CD8-positive, alpha-beta memory T cell (primary cell): Measurements from ENCODE around the gene APBA2. TPM values are rescaled to one million over a fixed set of nuclear protein-coding genes. Genes with fewer than 3 reads are reported as not detected.
A peak's percentile ranks its signal among the peaks of the same experiment; 100 is the strongest.
"Not testable (repeated sequence)": the region's sequence is repeated elsewhere in the genome, so short reads cannot be mapped to it uniquely, and the experiment has no call there.

Experiments
- CTCF ChIA-PET: fragments of 350-600 bp; sonication (Branson Sonifier 250); formaldehyde crosslinking; loops from one replicate; lab custom pipeline; 2021; ENCODE audit warnings: antibody characterized with exemption; lab: Charles Lee
- POLR2A ChIA-PET: fragments of 350-600 bp; sonication (Branson Sonifier 250); formaldehyde crosslinking; loops from one replicate; lab custom pipeline; 2021; ENCODE audit warnings: antibody characterized with exemption; lab: Charles Lee
- DNase-seq, 5 donors: peaks; one replicate each; pipeline versions ENCODE4 v3.0.0 to v3.0.0-alpha.2; 2020 to 2022; ENCODE audit warnings: mixed read lengths in 1 of 5
- H3K27ac ChIP-seq: one replicate; pipeline ENCODE4 v1.7.0; 2013; ENCODE audit warnings: low read depth, mild to moderate bottlenecking, low read length, moderate library complexity
- H3K27me3 ChIP-seq: 2 replicates; pipeline ENCODE4 v1.7.0; 2013; ENCODE audit warnings: low read length, mild to moderate bottlenecking; ENCODE audit not compliant: insufficient read depth, poor library complexity, severe bottlenecking
- H3K36me3 ChIP-seq: 2 replicates; pipeline ENCODE4 v1.7.0; 2013; ENCODE audit warnings: mild to moderate bottlenecking, low read length, moderate library complexity; ENCODE audit not compliant: insufficient read depth
- H3K4me1 ChIP-seq: 2 replicates; pipeline ENCODE4 v1.7.0; 2013; ENCODE audit warnings: mild to moderate bottlenecking, low read length, moderate library complexity; ENCODE audit not compliant: insufficient read depth
- H3K4me3 ChIP-seq: 2 replicates; pipeline ENCODE4 v1.7.0; 2013; ENCODE audit warnings: mild to moderate bottlenecking, low read length
- H3K9me3 ChIP-seq: 2 replicates; pipeline ENCODE4 v1.7.0; 2013; ENCODE audit warnings: mild to moderate bottlenecking, low read length
- H3K27ac Mint-ChIP-seq, 8 donors: one replicate each; pipeline ENCODE4 v1.8.0; 2020 to 2021; ENCODE audit warnings: mixed read lengths in 8 of 8, mild to moderate bottlenecking in 6 of 8, inconsistent platforms in 3 of 8, moderate library complexity in 3 of 8
- H3K27me3 Mint-ChIP-seq, 2 donors: one replicate each; pipeline ENCODE4 v1.8.0; 2020 to 2021; ENCODE audit warnings: mixed read lengths in 2 of 2, mild to moderate bottlenecking in 1 of 2, moderate library complexity in 1 of 2
- H3K36me3 Mint-ChIP-seq, 3 donors: one replicate each; pipeline ENCODE4 v1.8.0; 2020 to 2021; ENCODE audit warnings: mixed read lengths in 3 of 3, inconsistent platforms in 1 of 3, mild to moderate bottlenecking in 1 of 3
- H3K4me1 Mint-ChIP-seq, 3 donors: one replicate each; pipeline ENCODE4 v1.8.0; 2020 to 2021; ENCODE audit warnings: mixed read lengths in 3 of 3, inconsistent platforms in 1 of 3, mild to moderate bottlenecking in 1 of 3
- H3K4me3 Mint-ChIP-seq, 7 donors: one replicate each; pipeline ENCODE4 v1.8.0; 2020 to 2021; ENCODE audit warnings: mixed read lengths in 7 of 7, mild to moderate bottlenecking in 6 of 7, moderate library complexity in 4 of 7, inconsistent platforms in 2 of 7
- H3K9me3 Mint-ChIP-seq, 5 donors: one replicate each; pipeline ENCODE4 v1.8.0; 2020 to 2022; ENCODE audit warnings: mixed read lengths in 5 of 5, mild to moderate bottlenecking in 3 of 5, moderate library complexity in 2 of 5, inconsistent platforms in 1 of 5
- polyA plus RNA-seq: library from polyadenylated mRNA; unstranded; fragments of 300-500 nt; fragmentation: Illumina TruSeq; gene quantifications from one replicate; pipeline ENCODE4 v1.2.3, GENCODE V29; 2021
- total RNA-seq, 2 experiments: library from RNA; stranded (reverse); gene quantifications; one replicate each; pipeline ENCODE4 v1.2.3, GENCODE V29; 2021

The APBA2 gene
- total and polyA plus RNA-seq, 3 experiments from 2014 or later, result 15.7 to 38.8 (median 18.0) TPM

DNA sequence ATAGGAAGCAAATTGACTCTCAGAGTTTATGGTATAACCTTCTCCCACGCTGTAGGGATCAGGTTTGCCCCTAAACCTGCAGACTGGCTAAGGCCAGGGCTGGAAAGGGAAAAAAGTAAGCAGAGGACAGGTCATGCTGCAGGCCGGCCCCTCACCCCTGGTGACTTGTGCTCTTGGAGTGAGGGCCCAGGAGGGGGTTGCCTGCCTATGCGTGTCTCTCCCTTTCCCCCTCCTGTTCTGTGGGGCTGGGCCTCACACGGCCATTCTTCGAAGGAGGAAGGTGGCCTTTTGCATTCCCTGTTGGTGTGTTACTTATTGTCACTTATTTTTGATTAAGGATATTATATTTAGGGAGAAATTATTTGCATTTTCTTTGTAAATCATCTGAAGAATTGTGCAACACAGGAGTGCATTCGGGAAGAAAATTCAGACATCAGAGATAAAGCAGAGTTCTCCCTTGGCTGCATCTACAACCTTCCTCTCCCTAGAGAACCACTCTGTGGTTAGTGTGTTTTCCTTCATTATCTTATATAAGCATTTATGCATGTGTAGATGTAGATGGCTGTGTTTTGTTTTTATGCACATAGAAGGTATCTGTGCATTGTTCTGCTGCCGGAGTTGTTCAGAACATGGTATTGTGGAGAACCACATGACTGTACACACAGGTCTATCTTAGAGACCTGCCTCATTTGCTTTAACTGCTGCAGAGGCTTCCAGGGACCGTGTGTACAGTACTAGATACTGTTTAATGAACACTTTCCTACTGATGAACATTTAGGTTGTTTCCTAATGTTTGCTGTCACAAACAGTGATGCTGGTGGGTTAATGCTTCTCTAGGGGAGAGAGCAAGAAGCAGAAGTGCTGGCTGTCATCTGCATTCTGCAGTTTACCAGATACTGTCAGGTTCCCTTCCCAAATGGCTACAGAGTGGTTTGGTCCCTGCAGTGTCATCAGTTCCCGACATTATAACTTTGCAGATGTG is 133.5 kb downstream of the APBA2 start:
- no peak for DNase-seq
- Histone ChIP-seq H3K27me3 (no peaks in the 10 kb centered on the region), H3K36me3 (peaks cover 6% of the 10 kb centered on the region), H3K4me3 (no peak overlapping the region), H3K9me3 (no peaks in the 10 kb centered on the region), H3K27ac (no peak overlapping the region), H3K4me1 (peaks cover 3% of the 10 kb centered on the region)
- H3K36me3 Mint-ChIP-seq, result peaks cover 0 to 25% (median 0%) of the 10 kb centered on the region in 3 donors
- POLR2A ChIA-PET, result no interaction called here
- H3K27me3 Mint-ChIP-seq, result peaks cover 0 to 1% of the 10 kb centered on the region in 2 donors
- H3K9me3 Mint-ChIP-seq, result no peaks in the 10 kb centered on the region
- no peak overlapping the region for H3K4me3 Mint-ChIP-seq
- H3K27ac Mint-ChIP-seq, result no peak overlapping the region
- peaks cover 1 to 69% (median 26%) of the 10 kb centered on the region in 3 donors for H3K4me1 Mint-ChIP-seq
- CTCF ChIA-PET, result no interaction called here

DNA sequence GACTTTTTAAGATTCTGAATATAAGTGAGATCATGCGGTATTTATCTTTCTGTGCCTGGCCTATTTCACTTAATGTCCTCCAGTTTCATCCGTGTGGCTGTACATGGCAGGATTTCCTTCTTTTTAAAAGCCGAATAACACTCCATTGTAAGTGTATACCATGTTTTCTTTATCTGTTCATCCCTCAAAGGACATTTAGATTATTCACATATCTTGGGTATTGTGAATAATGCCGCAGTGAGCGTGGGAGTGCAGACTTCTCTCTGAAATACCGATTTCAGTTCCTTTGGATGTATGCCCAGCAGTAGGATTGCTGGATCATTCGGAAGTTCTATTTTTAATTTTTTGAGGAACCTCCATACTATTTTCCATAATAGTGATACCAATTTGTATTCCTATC is 136.1 kb downstream of the APBA2 start:
- no peaks in the 10 kb centered on the region for H3K9me3 Mint-ChIP-seq
- peak overlapping the region in 2 of 8 donors; percentile 2 to 22 for H3K27ac Mint-ChIP-seq

DNA sequence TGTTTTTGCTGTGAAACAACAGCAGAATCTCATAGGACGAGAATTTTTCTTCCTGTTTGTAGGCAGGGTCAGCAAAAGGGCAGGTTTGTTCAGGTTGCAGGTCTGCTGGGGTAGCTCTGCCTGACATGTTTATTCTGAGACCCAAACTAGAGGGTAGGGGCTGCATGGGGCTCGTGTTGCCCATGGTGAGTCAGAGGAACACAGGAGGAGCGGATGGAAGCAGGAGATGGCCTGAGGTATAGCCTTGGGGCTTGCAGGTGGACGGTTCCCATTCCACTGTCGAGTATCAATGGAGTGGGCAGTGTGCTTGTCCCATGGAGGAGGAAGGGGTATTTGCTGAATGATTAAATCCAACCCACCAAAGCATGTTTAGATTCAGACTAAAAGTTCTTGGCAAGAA is 138.9 kb downstream of the APBA2 start:
- Histone ChIP-seq H3K27ac (no peak overlapping the region), H3K36me3 (no peaks in the 10 kb centered on the region), H3K4me1 (no peaks in the 10 kb centered on the region), H3K4me3 (no peak overlapping the region), H3K27me3 (no peaks in the 10 kb centered on the region), H3K9me3 (no peaks in the 10 kb centered on the region)
- Mint-ChIP-seq H3K27ac (peak overlapping the region in 1 of 8 donors; percentile 63), H3K9me3 (no peaks in the 10 kb centered on the region), H3K27me3 (no peaks in the 10 kb centered on the region), H3K4me1 (peaks cover 11 to 53% (median 22%) of the 10 kb centered on the region in 3 donors), H3K36me3 (peaks cover 0 to 10% (median 7%) of the 10 kb centered on the region in 3 donors), H3K4me3 (no peak overlapping the region)
- CTCF ChIA-PET, result no interaction called here
- DNase-seq, result no peak
- POLR2A ChIA-PET, result no interaction called here

More for the DNA sequence above, 136.1 kb downstream of the APBA2 start:
- H3K36me3 ChIP-seq, result no peaks in the 10 kb centered on the region
- Mint-ChIP-seq H3K4me1 (peaks cover 1 to 62% (median 22%) of the 10 kb centered on the region in 3 donors), H3K36me3 (peaks cover 0 to 5% (median 0%) of the 10 kb centered on the region in 3 donors), H3K27me3 (no peaks in the 10 kb centered on the region), H3K4me3 (no peak overlapping the region)
- no peaks in the 10 kb centered on the region for H3K27me3 ChIP-seq
- no peak for DNase-seq
- H3K4me1 ChIP-seq, result no peaks in the 10 kb centered on the region
- CTCF ChIA-PET, result no interaction called here
- H3K9me3 ChIP-seq, result no peaks in the 10 kb centered on the region
- POLR2A ChIA-PET, result no interaction called here
- no peak overlapping the region for H3K4me3 ChIP-seq
- H3K27ac ChIP-seq, result no peak overlapping the region

DNA sequence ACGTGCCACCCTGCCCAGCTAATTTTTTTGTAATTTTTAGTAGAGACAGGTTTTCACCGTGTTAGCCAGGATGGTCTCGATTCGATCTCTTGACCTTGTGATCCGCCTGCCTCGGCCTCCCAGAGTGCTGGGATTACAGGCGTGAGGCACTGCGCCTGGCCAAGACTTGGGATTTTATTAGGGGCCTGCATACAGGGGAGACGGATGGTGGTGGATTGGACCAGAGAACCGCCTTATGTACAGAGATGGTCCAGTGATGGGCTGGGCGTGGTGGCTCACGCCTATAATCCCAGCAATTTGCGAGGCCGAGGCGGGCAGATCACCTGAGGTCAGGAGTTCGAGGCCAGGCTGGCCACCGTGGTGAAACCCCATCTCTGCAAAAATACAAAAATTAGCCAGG is 139.6 kb downstream of the APBA2 start:
- H3K27ac ChIP-seq, H3K27ac Mint-ChIP-seq, H3K4me1 ChIP-seq, H3K27me3 Mint-ChIP-seq, H3K9me3 ChIP-seq, H3K36me3 Mint-ChIP-seq, POLR2A ChIA-PET, H3K36me3 ChIP-seq, H3K9me3 Mint-ChIP-seq, H3K27me3 ChIP-seq, DNase-seq, CTCF ChIA-PET, H3K4me3 ChIP-seq, H3K4me3 Mint-ChIP-seq: not testable (repeated sequence)
- H3K4me1 Mint-ChIP-seq, result peaks cover 11 to 50% (median 24%) of the 10 kb centered on the region in 3 donors

DNA sequence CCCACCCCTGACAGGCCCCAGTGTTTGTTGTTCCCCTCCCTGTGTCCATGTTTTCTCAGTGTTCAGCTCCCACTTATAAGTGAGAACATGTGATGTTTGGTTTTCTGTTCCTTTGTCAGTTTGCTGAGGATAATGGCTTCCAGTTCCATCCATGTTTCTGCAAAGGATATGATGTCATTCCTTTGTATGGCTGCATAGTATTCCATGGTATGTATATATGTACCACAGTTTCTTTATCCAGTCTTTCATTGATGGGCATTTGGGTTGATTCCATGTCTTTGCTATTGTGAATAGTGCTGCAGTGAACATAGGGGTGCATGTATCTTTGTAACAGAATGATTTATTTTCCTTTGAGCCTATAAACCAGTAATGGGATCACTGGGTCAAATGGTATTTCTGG is 142.4 kb downstream of the APBA2 start:
- not testable (repeated sequence) for H3K27ac Mint-ChIP-seq

DNA sequence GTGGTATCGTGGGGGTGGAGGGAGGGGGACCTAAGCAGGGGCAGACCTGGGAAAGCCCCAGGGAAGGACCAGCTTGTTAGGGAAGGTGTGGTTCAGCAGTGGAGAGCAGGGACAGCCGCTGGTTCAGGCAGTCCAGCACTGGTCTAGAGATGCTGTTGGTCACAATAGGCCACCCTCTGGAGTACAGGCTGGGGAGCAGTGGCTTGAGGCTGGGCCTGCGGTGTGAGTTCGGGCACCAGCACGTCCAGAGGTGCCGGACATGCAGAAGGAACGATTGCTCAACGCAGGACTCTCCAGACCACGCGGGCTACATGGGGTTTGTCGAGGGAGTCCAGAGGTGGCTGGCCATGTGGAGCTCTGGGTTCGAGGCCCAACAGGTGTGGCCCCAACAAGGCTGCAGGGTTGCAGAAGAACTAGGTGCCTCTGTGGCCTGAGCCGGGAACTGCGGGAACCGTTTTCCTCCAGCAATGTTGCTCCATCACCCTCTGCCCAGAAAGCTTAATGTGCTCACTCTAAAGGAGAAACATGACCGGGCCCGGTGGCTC is 143.9 kb downstream of the APBA2 start:
- no peak overlapping the region for H3K27ac ChIP-seq
- H3K27me3 ChIP-seq, result no peaks in the 10 kb centered on the region
- no peak for DNase-seq
- peaks cover 0 to 3% (median 0%) of the 10 kb centered on the region in 5 donors for H3K9me3 Mint-ChIP-seq
- no peak overlapping the region for H3K4me3 Mint-ChIP-seq
- ChIA-PET CTCF (no interaction called here), POLR2A (interaction anchor here (1.0 kb wide), 1 partner anchor 20 kb away, joined by 3 read pairs; no protein-coding TSS in a partner anchor)
- H3K36me3 ChIP-seq, result no peaks in the 10 kb centered on the region
- H3K9me3 ChIP-seq, result no peaks in the 10 kb centered on the region
- peak overlapping the region in 1 of 8 donors; percentile 63 for H3K27ac Mint-ChIP-seq
- peaks cover 15% of the 10 kb centered on the region for H3K4me1 ChIP-seq
- no peaks in the 10 kb centered on the region for H3K27me3 Mint-ChIP-seq
- H3K36me3 Mint-ChIP-seq, result peaks cover 6 to 16% (median 13%) of the 10 kb centered on the region in 3 donors
- no peak overlapping the region for H3K4me3 ChIP-seq
- H3K4me1 Mint-ChIP-seq, result peaks cover 39 to 69% (median 42%) of the 10 kb centered on the region in 3 donors

More for the DNA sequence above, 142.4 kb downstream of the APBA2 start:
- H3K27me3 ChIP-seq, CTCF ChIA-PET, H3K27me3 Mint-ChIP-seq, H3K27ac ChIP-seq, H3K9me3 ChIP-seq, H3K9me3 Mint-ChIP-seq, H3K4me3 Mint-ChIP-seq, DNase-seq, POLR2A ChIA-PET, H3K4me3 ChIP-seq, H3K36me3 ChIP-seq: not testable (repeated sequence)
- Mint-ChIP-seq H3K36me3 (peaks cover 6 to 13% (median 10%) of the 10 kb centered on the region in 3 donors), H3K4me1 (peaks cover 35 to 62% (median 42%) of the 10 kb centered on the region in 3 donors)
- peaks cover 15% of the 10 kb centered on the region for H3K4me1 ChIP-seq

DNA sequence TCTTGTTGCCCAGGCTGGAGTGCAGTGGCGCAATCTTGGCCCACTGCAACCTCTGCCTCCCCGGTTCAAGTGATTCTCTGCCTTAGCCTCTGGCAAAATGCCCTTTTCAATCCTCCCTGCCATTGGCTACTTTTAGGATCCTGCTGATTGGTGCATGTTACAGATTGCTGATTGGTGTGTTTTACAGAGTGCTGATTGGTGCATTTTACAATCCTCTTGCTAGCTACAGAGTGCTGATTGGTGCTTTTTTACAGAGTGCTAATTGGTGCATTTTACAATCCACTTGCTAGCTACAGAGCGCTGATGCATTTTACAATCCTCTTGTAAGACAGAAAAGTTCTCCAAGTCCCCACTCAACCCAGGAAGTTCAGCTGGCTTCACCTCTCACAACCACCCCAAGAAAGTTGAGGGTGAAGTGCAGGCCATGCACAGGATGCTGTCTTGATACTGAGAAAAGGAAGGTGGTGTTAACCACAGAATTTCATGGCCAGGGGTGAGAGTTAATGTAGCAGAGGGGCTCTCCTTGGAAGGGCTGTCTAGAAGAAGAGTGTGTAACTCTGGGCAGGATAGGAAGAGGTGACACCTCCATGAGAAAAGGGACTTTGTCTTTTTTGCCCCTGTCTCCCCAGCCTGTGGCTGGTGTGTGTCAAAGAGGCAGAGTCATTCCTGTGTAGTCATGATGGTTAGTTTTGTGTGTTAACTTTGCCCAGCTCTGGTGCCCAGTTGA is 145.9 kb downstream of the APBA2 start:
- peaks cover 15% of the 10 kb centered on the region for H3K4me1 ChIP-seq
- H3K9me3 ChIP-seq, result no peaks in the 10 kb centered on the region
- no peaks in the 10 kb centered on the region for H3K36me3 ChIP-seq
- Mint-ChIP-seq H3K27ac (peak overlapping the region; percentile 30 to 91 (median 69)), H3K36me3 (peaks cover 6 to 16% (median 13%) of the 10 kb centered on the region in 3 donors), H3K9me3 (peaks cover 0 to 3% (median 0%) of the 10 kb centered on the region in 5 donors), H3K4me3 (peak overlapping the region in 6 of 7 donors; percentile 4 to 62 (median 51)), H3K27me3 (no peaks in the 10 kb centered on the region), H3K4me1 (peaks cover 41 to 71% (median 46%) of the 10 kb centered on the region in 3 donors)
- POLR2A ChIA-PET, result no interaction called here
- CTCF ChIA-PET, result no interaction called here
- H3K4me3 ChIP-seq, result no peak overlapping the region
- H3K27me3 ChIP-seq, result no peaks in the 10 kb centered on the region
- DNase-seq, result peak in 1 of 5 donors; percentile 24
- no peak overlapping the region for H3K27ac ChIP-seq
